GM12892 (cell line): Measurements from ENCODE around the gene PRSS57.

Experiments
- POLR2A ChIP-seq: IDR thresholded peaks from 2 replicates; pipeline ENCODE4 v1.6.1; 2011; ENCODE audit warnings: low read depth, low read length, control low read depth
- POLR2AphosphoS5 ChIP-seq: IDR thresholded peaks from 2 replicates; pipeline ENCODE4 v1.6.1; 2011; ENCODE audit warnings: low read depth, low read length, control low read depth
- TAF1 ChIP-seq: IDR thresholded peaks from 2 replicates; pipeline ENCODE4 v1.6.1; 2011; ENCODE audit warnings: low read depth, mild to moderate bottlenecking, control low read depth, low read length, borderline replicate concordance

DNA sequence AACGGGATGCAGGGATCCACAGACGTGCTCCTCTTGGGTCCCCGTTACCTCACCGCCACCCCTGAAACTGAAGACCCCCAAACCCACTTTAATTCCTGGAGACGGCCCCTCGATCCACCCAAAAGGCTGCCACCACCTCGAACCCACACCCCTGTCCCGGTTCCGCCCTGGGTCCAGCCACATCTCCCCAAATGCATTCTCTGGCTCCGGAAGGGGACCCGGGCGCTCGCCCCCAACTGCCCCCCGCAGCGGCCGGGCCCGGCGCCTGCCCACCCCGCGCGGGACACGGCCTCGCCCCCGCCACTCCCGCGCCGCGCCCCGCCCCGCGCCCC, 19.3 kb downstream of the PRSS57 start:
- TF ChIP-seq TAF1 (no peak), POLR2A (no peak), POLR2AphosphoS5 (no peak)
